Neural cell (in vitro differentiated cells): ENCODE results near the gene KIF5C. TPM values are rescaled to one million over a fixed set of nuclear protein-coding genes. Genes with fewer than 3 reads are reported as not detected.

ENCODE experiments used
- H2AFZ ChIP-seq: fragments of 200-600, 300-800 bp; sonication (generic), shearing (Covaris generic); 2 replicates; pipeline ENCODE4 v1.6.0; 2014; ENCODE audit warnings: low read depth, mild to moderate bottlenecking, antibody characterized with exemption, low read length, moderate library complexity
- H3F3A ChIP-seq: fragments of 200-600 bp; shearing (Covaris generic); 2 replicates; pipeline ENCODE4 v1.6.1; 2016; ENCODE audit warnings: mild to moderate bottlenecking, moderate library complexity, mixed read lengths, antibody characterized with exemption, low read length; ENCODE audit not compliant: insufficient read depth, poor library complexity, severe bottlenecking
- H3K27ac ChIP-seq: fragments of 200-600, 300-800 bp; sonication (generic), shearing (Covaris generic); 2 replicates; pipeline ENCODE4 v1.5.1; 2014; ENCODE audit warnings: mild to moderate bottlenecking, low read length, moderate library complexity
- H3K27me3 ChIP-seq: fragments of 300-800, 200-600 bp; sonication (generic), shearing (Covaris generic); 2 replicates; pipeline ENCODE4 v1.6.0; 2014; ENCODE audit warnings: mild to moderate bottlenecking, low read depth, low read length, moderate library complexity; ENCODE audit not compliant: insufficient read depth
- H3K36me3 ChIP-seq: fragments of 300-800, 200-600 bp; sonication (generic), shearing (Covaris generic); 2 replicates; pipeline ENCODE4 v1.5.1; 2014; ENCODE audit warnings: mild to moderate bottlenecking, antibody characterized with exemption, low read length, moderate library complexity; ENCODE audit not compliant: insufficient read depth
- H3K4me2 ChIP-seq: fragments of 300-800, 200-600 bp; sonication (generic), shearing (Covaris generic); 2 replicates; pipeline ENCODE4 v1.6.0; 2014; ENCODE audit warnings: mild to moderate bottlenecking, low read length
- H3K4me3 ChIP-seq: fragments of 300-800, 200-600 bp; sonication (generic), shearing (Covaris generic); 2 replicates; pipeline ENCODE4 v1.5.1; 2014; ENCODE audit warnings: mild to moderate bottlenecking, low read length, moderate library complexity
- H3K79me2 ChIP-seq: fragments of 200-600 bp; shearing (Covaris generic); replicated peaks from 2 replicates; pipeline ENCODE4 v1.6.0; 2014; ENCODE audit warnings: mild to moderate bottlenecking, low read length, moderate library complexity; ENCODE audit not compliant: insufficient read depth
- H3K9ac ChIP-seq: fragments of 300-800, 200-600 bp; sonication (generic), shearing (Covaris generic); 2 replicates; pipeline ENCODE4 v1.6.1; 2016; ENCODE audit warnings: mild to moderate bottlenecking, low read length, mixed read lengths
- H3K9me2 ChIP-seq: fragments of 200-600 bp; shearing (Covaris generic); 2 replicates; pipeline ENCODE4 v1.6.1; 2016; ENCODE audit warnings: mild to moderate bottlenecking, low read length, mixed read lengths; ENCODE audit not compliant: insufficient read depth
- H3K9me3 ChIP-seq: fragments of 200-600, 300-800 bp; sonication (generic), shearing (Covaris generic); 2 replicates; pipeline ENCODE4 v1.6.1; 2016; ENCODE audit warnings: mild to moderate bottlenecking, mixed run types, low read length, moderate library complexity, mixed read lengths
- H4K20me1 ChIP-seq: fragments of 200-600 bp; shearing (Covaris generic); 2 replicates; pipeline ENCODE4 v1.6.1; 2016; ENCODE audit warnings: mild to moderate bottlenecking, mixed run types; ENCODE audit not compliant: insufficient read depth
- CTCF ChIP-seq: fragments of 450-650 bp; IDR thresholded peaks from 2 replicates; pipeline ENCODE4 v1.5.1; 2014; ENCODE audit warnings: antibody characterized with exemption, mild to moderate bottlenecking, moderate library complexity; ENCODE audit not compliant: poor library complexity, severe bottlenecking
- EP300 ChIP-seq: fragments of 450-650 bp; conservative IDR thresholded peaks from 2 replicates; pipeline ENCODE4 v1.6.1; 2014; ENCODE audit warnings: antibody characterized with exemption, mild to moderate bottlenecking, moderate library complexity; ENCODE audit not compliant: poor library complexity, severe bottlenecking
- EZH2 ChIP-seq: fragments of 200-600, 300-800 bp; shearing (Covaris generic), sonication (generic); IDR thresholded peaks from 2 replicates; pipeline ENCODE4 v1.6.1; 2014; ENCODE audit warnings: antibody characterized with exemption, low read length, borderline replicate concordance, mild to moderate bottlenecking; ENCODE audit not compliant: insufficient read depth, poor library complexity, severe bottlenecking
- MXI1 ChIP-seq: fragments of 450-650 bp; conservative IDR thresholded peaks from 2 replicates; pipeline ENCODE4 v1.6.1; 2014; ENCODE audit warnings: antibody characterized with exemption, mild to moderate bottlenecking; ENCODE audit not compliant: poor library complexity, severe bottlenecking
- POLR2AphosphoS5 ChIP-seq: IDR thresholded peaks from 2 replicates; pipeline ENCODE4 v1.6.1; 2012
- RAD21 ChIP-seq: fragments of 450-650 bp; conservative IDR thresholded peaks from 2 replicates; pipeline ENCODE4 v1.6.1; 2014; ENCODE audit warnings: antibody characterized with exemption, mild to moderate bottlenecking, moderate library complexity
- REST ChIP-seq: IDR thresholded peaks from 2 replicates; pipeline ENCODE4 v1.6.1; 2012; ENCODE audit warnings: borderline replicate concordance
- SMC3 ChIP-seq: fragments of 450-650 bp; conservative IDR thresholded peaks from 2 replicates; pipeline ENCODE4 v1.6.1; 2014; ENCODE audit warnings: antibody characterized with exemption, mild to moderate bottlenecking, moderate library complexity; ENCODE audit not compliant: poor library complexity
- TAF1 ChIP-seq: IDR thresholded peaks from 2 replicates; pipeline ENCODE4 v1.6.1; 2012; ENCODE audit warnings: low read depth
- polyA plus RNA-seq: library from polyadenylated mRNA; depleted of rRNA; stranded (reverse); fragments of >200 nt; gene quantifications from 2 replicates; pipeline ENCODE4 v1.2.3, GENCODE V29; 2014

KIF5C gene
- polyA plus RNA-seq, 1 donor from 2014 or later: 527 TPM

GRCh38 chr2:148865512-148865911 is 9.5 kb upstream of the KIF5C start:
- H3K9me2 ChIP-seq: no peaks in the 10 kb centered on the region
- no peaks in the 10 kb centered on the region for H4K20me1 ChIP-seq
- peak overlapping the region; percentile 67 for H3K9ac ChIP-seq
- peak overlapping the region; percentile 56 for H3K4me2 ChIP-seq
- peak overlapping the region; percentile 97 for H3K27ac ChIP-seq
- peak overlapping the region; percentile 57 for H3K4me3 ChIP-seq
- H3F3A ChIP-seq: peaks cover 17% of the 10 kb centered on the region
- H3K79me2 ChIP-seq: peaks cover 14% of the 10 kb centered on the region
- no peaks in the 10 kb centered on the region for H3K27me3 ChIP-seq
- H3K9me3 ChIP-seq: no peaks in the 10 kb centered on the region
- TF ChIP-seq RAD21 (peak; percentile 48), TAF1 (no peak), EP300 (peak; percentile 85), CTCF (no peak), SMC3 (no peak), POLR2AphosphoS5 (peak; percentile 81), REST (peak; percentile 100), MXI1 (no peak), EZH2 (no peak)
- no peaks in the 10 kb centered on the region for H3K36me3 ChIP-seq
- H2AFZ ChIP-seq: no peak overlapping the region

- H3K36me3 ChIP-seq: no peaks in the 10 kb centered on the region
- H3K27me3 ChIP-seq: no peaks in the 10 kb centered on the region
- H3K79me2 ChIP-seq: peaks cover 14% of the 10 kb centered on the region
- H3K4me3 ChIP-seq: peak overlapping the region; percentile 57
- no peak overlapping the region for H2AFZ ChIP-seq
- H3K9me2 ChIP-seq: no peaks in the 10 kb centered on the region
- peaks cover 17% of the 10 kb centered on the region for H3F3A ChIP-seq
- peak overlapping the region; percentile 56 for H3K4me2 ChIP-seq
- no peaks in the 10 kb centered on the region for H4K20me1 ChIP-seq
- peak overlapping the region; percentile 67 for H3K9ac ChIP-seq
- H3K9me3 ChIP-seq: no peaks in the 10 kb centered on the region
- peak overlapping the region; percentile 97 for H3K27ac ChIP-seq
- TF ChIP-seq POLR2AphosphoS5: no peak
- no peak for TF ChIP-seq EZH2
- no peak for TF ChIP-seq REST
- TF ChIP-seq SMC3: no peak
- TF ChIP-seq MXI1: no peak
Observed at GRCh38 chr2:148866091-148866490, 8.9 kb upstream of the KIF5C start.
